ENCODE data around the gene OSBPL8. TPM values are rescaled to one million over a fixed set of nuclear protein-coding genes. Genes with fewer than 3 reads are reported as not detected.
"Not testable (repeated sequence)": the region's sequence is repeated elsewhere in the genome, so short reads cannot be mapped to it uniquely, and the experiment has no call there.

OSBPL8 gene
- total and polyA plus RNA-seq, 8 donors: 7.7 to 147 (median 29.4) TPM

DNA sequence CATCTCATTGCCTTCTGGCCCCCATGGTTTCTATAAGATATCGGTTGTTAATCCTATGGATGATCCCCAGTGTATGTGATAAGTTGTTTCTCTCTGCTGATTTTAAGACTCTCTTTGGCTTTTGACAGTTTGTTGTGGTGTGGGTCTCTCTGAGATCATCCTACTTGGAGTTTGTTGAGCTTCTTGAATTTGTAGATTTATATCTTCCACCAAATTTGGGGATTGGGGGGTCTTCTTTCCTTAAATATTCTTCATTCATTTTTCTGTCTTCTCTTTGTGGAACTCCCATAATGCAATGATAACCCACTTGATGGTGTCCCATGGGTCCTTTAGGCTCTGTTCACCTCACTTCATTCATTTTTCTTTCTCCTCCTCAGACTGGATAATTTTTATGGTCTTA, 191.3 kb downstream of the OSBPL8 start:
- Histone ChIP-seq H3K4me1 (no peaks in the 10 kb centered on the region), H3K27ac (no peak overlapping the region), H3K9me3 (peaks cover 0 to 4% (median 0%) of the 10 kb centered on the region in 4 donors), H3K4me3 (no peak overlapping the region), H3K27me3 (no peaks in the 10 kb centered on the region), H3K36me3 (peaks cover 5 to 79% (median 75%) of the 10 kb centered on the region in 4 donors)
- intact Hi-C loops (cut with DNase I; ENCODE audit: low total_unique reads): no loop called here
- 95 to 100% (median 100%) methylated on average over 1 of the region's 1 CpG for WGBS, 5 donors
- TF ChIP-seq EP300 (IDR thresholded peaks at IDR 0.05): no peak
- no peak for TF ChIP-seq POLR2A (IDR thresholded peaks at IDR 0.05)
- no peak for TF ChIP-seq POLR2AphosphoS5 (IDR thresholded peaks at IDR 0.05)
- TF ChIP-seq, protein P1, sequence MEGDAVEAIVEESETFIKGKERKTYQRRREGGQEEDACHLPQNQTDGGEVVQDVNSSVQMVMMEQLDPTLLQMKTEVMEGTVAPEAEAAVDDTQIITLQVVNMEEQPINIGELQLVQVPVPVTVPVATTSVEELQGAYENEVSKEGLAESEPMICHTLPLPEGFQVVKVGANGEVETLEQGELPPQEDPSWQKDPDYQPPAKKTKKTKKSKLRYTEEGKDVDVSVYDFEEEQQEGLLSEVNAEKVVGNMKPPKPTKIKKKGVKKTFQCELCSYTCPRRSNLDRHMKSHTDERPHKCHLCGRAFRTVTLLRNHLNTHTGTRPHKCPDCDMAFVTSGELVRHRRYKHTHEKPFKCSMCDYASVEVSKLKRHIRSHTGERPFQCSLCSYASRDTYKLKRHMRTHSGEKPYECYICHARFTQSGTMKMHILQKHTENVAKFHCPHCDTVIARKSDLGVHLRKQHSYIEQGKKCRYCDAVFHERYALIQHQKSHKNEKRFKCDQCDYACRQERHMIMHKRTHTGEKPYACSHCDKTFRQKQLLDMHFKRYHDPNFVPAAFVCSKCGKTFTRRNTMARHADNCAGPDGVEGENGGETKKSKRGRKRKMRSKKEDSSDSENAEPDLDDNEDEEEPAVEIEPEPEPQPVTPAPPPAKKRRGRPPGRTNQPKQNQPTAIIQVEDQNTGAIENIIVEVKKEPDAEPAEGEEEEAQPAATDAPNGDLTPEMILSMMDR (IDR thresholded peaks at IDR 0.05): no peak
- no peak for DNase-seq

DNA sequence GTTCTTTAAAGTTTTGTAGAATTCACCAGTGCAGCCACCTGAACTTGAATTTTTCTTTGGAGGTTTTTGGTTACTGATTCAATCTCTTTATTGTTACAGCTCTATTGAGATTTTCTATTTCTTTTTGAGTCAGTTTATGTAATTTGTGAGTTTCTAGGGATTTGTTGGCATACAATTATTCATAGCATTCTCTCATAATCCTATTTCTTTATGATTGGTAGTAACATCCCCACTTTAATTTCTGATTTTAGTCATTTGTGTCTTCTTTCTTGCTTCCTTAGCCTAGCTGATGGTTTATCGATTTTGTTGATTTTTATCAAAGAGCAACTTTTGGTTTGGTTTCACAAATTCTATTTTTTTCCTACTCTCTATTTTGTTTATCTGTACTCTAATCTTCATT, 193.4 kb downstream of the OSBPL8 start:
- H3K4me1 ChIP-seq: no peaks in the 10 kb centered on the region
- no peak for DNase-seq
- H3K4me3 ChIP-seq: no peak overlapping the region
- H3K9me3 ChIP-seq: peaks cover 0 to 4% (median 0%) of the 10 kb centered on the region in 4 donors
- no peaks in the 10 kb centered on the region for H3K27me3 ChIP-seq
- intact Hi-C loops (cut with DNase I; ENCODE audit: low total_unique reads): no loop called here
- peaks cover 5 to 69% (median 62%) of the 10 kb centered on the region in 4 donors for H3K36me3 ChIP-seq
- no peak overlapping the region for H3K27ac ChIP-seq
- TF ChIP-seq POLR2AphosphoS5 (IDR thresholded peaks at IDR 0.05): no peak
- TF ChIP-seq, protein P1 (IDR thresholded peaks at IDR 0.05): no peak
- no peak for TF ChIP-seq EP300 (IDR thresholded peaks at IDR 0.05)
- 68 to 100% (median 93%) methylated on average over 1 of the region's 1 CpG for WGBS, 5 donors

DNA sequence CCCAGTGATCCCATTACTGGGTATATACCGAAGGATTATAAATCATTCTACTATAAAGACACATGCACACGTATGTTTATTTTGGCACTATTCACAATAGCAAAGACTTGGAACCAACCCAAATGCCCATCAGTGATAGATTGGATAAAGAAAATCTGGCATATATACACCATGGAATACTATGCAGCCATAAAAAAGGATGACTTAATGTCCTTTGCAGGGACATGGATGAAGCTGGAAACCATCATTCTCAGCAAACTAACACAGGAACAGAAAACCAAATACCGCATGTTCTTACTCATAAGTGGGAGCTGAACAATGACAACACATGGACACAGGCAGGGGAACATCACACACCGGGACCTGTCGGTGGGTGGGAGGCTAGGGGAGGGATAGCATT, 195.4 kb downstream of the OSBPL8 start:
- peaks cover 5 to 66% (median 52%) of the 10 kb centered on the region in 4 donors for H3K36me3 ChIP-seq
- H3K27me3 ChIP-seq; H3K9me3 ChIP-seq; DNase-seq; H3K4me1 ChIP-seq; H3K4me3 ChIP-seq; H3K27ac ChIP-seq; intact Hi-C loops (cut with DNase I; ENCODE audit: low total_unique reads): not testable (repeated sequence)
- WGBS, 5 donors: 89 to 94% (median 92%) methylated on average over 5 of the region's 5 CpGs

DNA sequence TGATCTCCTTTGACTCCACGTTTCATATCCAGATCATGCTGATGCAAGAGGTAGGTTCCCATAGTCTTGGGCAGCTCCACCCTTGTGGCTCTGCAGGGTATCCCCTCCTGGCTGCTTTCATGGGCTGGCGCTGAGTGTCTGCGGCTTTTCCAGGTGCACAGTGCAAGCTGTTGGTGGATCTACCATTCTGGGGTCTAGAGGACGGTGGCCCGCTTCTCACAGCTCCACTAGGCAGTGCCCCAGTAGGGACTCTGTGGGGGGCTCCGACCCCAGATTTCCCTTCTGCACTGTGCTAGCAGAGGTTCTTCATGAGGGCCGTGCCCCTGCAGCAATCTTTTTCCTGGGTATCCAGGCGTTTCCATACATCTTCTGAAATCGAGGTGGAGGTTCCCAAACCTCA, 199.3 kb downstream of the OSBPL8 start:
- TF ChIP-seq, protein P1 (IDR thresholded peaks at IDR 0.05): no peak
- TF ChIP-seq POLR2A (IDR thresholded peaks at IDR 0.05) (no peak), EP300 (IDR thresholded peaks at IDR 0.05) (no peak), POLR2AphosphoS5 (IDR thresholded peaks at IDR 0.05) (no peak)
- 95 to 98% (median 97%) methylated on average over 6 to 9 of the region's 9 CpGs for WGBS, 5 donors
- Histone ChIP-seq H3K36me3 (peaks cover 0 to 65% (median 50%) of the 10 kb centered on the region in 4 donors), H3K4me3 (no peak overlapping the region), H3K27me3 (no peaks in the 10 kb centered on the region), H3K9me3 (peaks cover 0 to 4% (median 0%) of the 10 kb centered on the region in 4 donors), H3K4me1 (no peaks in the 10 kb centered on the region), H3K27ac (no peak overlapping the region)
- intact Hi-C loops (cut with DNase I; ENCODE audit: low total_unique reads): no loop called here
- no peak for DNase-seq

DNA sequence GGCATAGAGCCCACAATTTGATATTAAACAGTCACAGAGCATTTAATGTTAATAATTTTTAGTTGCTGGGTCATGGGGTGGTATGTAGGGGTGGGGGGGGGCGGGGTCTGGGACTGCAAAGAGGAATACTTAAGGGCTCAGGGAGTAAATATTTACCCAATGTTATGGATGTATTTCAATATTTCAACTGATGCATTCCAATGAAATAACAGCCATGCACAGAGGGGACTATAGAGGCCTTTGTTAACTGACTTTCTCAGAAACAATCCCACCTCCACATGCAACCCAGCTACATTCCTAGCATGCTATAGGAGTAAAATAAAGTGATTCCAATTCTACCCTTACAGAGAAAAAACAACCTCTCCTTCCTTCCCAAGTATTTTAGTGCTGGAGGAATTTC, 203.5 kb downstream of the OSBPL8 start:
- no peak overlapping the region for H3K4me3 ChIP-seq
- no peaks in the 10 kb centered on the region for H3K27me3 ChIP-seq
- TF ChIP-seq EP300 (IDR thresholded peaks at IDR 0.05) (no peak), POLR2A (IDR thresholded peaks at IDR 0.05) (no peak), POLR2AphosphoS5 (IDR thresholded peaks at IDR 0.05) (no peak)
- TF ChIP-seq, protein P1 (IDR thresholded peaks at IDR 0.05): no peak
- peaks cover 0 to 51% (median 44%) of the 10 kb centered on the region in 4 donors for H3K36me3 ChIP-seq
- intact Hi-C loops (cut with DNase I; ENCODE audit: low total_unique reads): no loop called here
- H3K9me3 ChIP-seq: no peaks in the 10 kb centered on the region
- 62 to 86% (median 70%) methylated on average over 1 of the region's 1 CpG for WGBS, 5 donors
- DNase-seq: peak in 1 of 2 donors; percentile 25
- H3K4me1 ChIP-seq: no peaks in the 10 kb centered on the region
- H3K27ac ChIP-seq: no peak overlapping the region

All from stomach (tissue), 9 donors.